ENCODE results near the gene ASTN2. TPM values are rescaled to one million over a fixed set of nuclear protein-coding genes. Genes with fewer than 3 reads are reported as not detected.

ASTN2 gene
- total and polyA plus RNA-seq, 10 of the 15 experiments (the other 5 are each of a cell fraction or from before 2014, with no cell fraction given) = 1.4 to 15.7 (median 7.0) TPM

DNA sequence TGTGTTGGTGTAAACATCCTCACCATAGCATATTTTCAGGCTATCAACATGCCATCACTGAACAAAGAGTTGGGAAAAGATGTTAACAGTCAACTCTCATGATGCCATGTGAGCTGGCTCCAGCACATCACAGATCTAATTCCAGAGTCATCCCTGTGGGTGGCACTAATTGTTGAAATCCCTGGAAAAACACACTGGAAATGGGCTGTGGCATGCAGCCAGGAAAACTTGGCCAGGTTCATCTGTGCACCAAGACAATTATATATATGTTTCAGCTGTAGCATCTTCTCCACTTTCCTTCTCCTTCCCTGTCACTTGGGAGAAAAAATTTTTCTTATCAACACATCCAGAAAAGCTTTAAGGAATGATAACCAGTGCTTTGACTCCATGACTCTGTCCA is 414.0 kb downstream of the ASTN2 start:
- FAIRE-seq = no peak
- Histone ChIP-seq H3K4me3 (no peak overlapping the region), H3K4me2 (ENCODE audit: control insufficient read depth, insufficient read depth) (no peak overlapping the region), H4K20me1 (ENCODE audit: control insufficient read depth, insufficient read depth) (no peaks in the 10 kb centered on the region), H3K4me1 (ENCODE audit: control insufficient read depth, insufficient read depth, low read length) (no peaks in the 10 kb centered on the region), H3K9me3 (replicated peaks; ENCODE audit: control insufficient read depth, insufficient read depth, low read length) (no peaks in the 10 kb centered on the region), H3K9ac (ENCODE audit: control insufficient read depth, insufficient read depth, low read length) (no peak overlapping the region), H3K79me2 (ENCODE audit: control insufficient read depth, insufficient read depth, low read length) (no peaks in the 10 kb centered on the region), H2AFZ (ENCODE audit: control insufficient read depth, low read depth, low read length) (no peak overlapping the region), H3K27ac (ENCODE audit: control insufficient read depth, insufficient read depth) (no peak overlapping the region), H3K27me3 (replicated peaks in 1 of 2; ENCODE audit: control insufficient read depth in 2 of 2, insufficient read depth in 2 of 2, low read length in 1 of 2) (no peaks in the 10 kb centered on the region), H3K36me3 (ENCODE audit: control insufficient read depth in 2 of 2, insufficient read depth in 2 of 2, low read length in 1 of 2) (no peaks in the 10 kb centered on the region)
- ATAC-seq = no peak
- SMC1A ChIA-PET (ENCODE audit: uncharacterized antibody, unreplicated experiment) = interaction anchor here (0.6 kb wide), 1 partner anchor 60 kb away, joined by 3 read pairs; no protein-coding TSS in a partner anchor
- RAD21 ChIA-PET (ENCODE audit: unreplicated experiment) = no interaction called here
- intact Hi-C loops (cut with micrococcal nuclease; ENCODE audit: unreplicated experiment) = no loop called here
- in situ Hi-C loops (cut with MboI) = no loop called here
- POLR2A ChIA-PET = no interaction called here
- no TSS peak for BruUV-seq (replicated peaks)
- CTCF ChIA-PET = no interaction called here
- DNase-seq (ENCODE audit: low read depth, low spot score) = no peak
- TF ChIP-seq, protein P1, sequence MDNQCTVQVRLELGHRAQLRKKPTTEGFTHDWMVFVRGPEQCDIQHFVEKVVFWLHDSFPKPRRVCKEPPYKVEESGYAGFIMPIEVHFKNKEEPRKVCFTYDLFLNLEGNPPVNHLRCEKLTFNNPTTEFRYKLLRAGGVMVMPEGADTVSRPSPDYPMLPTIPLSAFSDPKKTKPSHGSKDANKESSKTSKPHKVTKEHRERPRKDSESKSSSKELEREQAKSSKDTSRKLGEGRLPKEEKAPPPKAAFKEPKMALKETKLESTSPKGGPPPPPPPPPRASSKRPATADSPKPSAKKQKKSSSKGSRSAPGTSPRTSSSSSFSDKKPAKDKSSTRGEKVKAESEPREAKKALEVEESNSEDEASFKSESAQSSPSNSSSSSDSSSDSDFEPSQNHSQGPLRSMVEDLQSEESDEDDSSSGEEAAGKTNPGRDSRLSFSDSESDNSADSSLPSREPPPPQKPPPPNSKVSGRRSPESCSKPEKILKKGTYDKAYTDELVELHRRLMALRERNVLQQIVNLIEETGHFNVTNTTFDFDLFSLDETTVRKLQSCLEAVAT (IDR thresholded peaks at IDR 0.05) = no peak
- TF ChIP-seq GATAD2B (conservative IDR thresholded peaks at IDR 0.05; ENCODE audit: low read depth) (no peak), SP1 (IDR thresholded peaks at IDR 0.05; ENCODE audit: low read depth, low read length) (no peak), CHD4 (IDR thresholded peaks at IDR 0.05) (no peak), ZZZ3 (IDR thresholded peaks at IDR 0.05; ENCODE audit: control insufficient read depth, insufficient read length, low read depth) (no peak), ZNF24 (IDR thresholded peaks at IDR 0.05) (no peak), ETV6 (conservative IDR thresholded peaks at IDR 0.05 in 1 of 2, IDR thresholded peaks at IDR 0.05 in 1 of 2; ENCODE audit: borderline replicate concordance in 1 of 2, low read depth in 1 of 2) (no peak), MTA3 (IDR thresholded peaks at IDR 0.05; ENCODE audit: borderline replicate concordance, low read length) (no peak), NRF1 (conservative IDR thresholded peaks at IDR 0.05; ENCODE audit: low read depth, low read length) (no peak), POU2F2 (IDR thresholded peaks at IDR 0.05; ENCODE audit: borderline replicate concordance, low read depth, low read length) (no peak), POLR2AphosphoS5 (IDR thresholded peaks at IDR 0.05; ENCODE audit: low read length) (no peak)
- TF ChIP-seq, protein P2, sequence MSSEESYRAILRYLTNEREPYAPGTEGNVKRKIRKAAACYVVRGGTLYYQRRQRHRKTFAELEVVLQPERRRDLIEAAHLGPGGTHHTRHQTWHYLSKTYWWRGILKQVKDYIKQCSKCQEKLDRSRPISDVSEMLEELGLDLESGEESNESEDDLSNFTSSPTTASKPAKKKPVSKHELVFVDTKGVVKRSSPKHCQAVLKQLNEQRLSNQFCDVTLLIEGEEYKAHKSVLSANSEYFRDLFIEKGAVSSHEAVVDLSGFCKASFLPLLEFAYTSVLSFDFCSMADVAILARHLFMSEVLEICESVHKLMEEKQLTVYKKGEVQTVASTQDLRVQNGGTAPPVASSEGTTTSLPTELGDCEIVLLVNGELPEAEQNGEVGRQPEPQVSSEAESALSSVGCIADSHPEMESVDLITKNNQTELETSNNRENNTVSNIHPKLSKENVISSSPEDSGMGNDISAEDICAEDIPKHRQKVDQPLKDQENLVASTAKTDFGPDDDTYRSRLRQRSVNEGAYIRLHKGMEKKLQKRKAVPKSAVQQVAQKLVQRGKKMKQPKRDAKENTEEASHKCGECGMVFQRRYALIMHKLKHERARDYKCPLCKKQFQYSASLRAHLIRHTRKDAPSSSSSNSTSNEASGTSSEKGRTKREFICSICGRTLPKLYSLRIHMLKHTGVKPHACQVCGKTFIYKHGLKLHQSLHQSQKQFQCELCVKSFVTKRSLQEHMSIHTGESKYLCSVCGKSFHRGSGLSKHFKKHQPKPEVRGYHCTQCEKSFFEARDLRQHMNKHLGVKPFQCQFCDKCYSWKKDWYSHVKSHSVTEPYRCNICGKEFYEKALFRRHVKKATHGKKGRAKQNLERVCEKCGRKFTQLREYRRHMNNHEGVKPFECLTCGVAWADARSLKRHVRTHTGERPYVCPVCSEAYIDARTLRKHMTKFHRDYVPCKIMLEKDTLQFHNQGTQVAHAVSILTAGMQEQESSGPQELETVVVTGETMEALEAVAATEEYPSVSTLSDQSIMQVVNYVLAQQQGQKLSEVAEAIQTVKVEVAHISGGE (CRISPR knock-in tag; IDR thresholded peaks at IDR 0.05) = no peak
- TF ChIP-seq, protein P3, sequence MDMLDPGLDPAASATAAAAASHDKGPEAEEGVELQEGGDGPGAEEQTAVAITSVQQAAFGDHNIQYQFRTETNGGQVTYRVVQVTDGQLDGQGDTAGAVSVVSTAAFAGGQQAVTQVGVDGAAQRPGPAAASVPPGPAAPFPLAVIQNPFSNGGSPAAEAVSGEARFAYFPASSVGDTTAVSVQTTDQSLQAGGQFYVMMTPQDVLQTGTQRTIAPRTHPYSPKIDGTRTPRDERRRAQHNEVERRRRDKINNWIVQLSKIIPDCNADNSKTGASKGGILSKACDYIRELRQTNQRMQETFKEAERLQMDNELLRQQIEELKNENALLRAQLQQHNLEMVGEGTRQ (IDR thresholded peaks at IDR 0.05; ENCODE audit: borderline replicate concordance, low read depth, low read length) = no peak
- TF ChIP-seq, protein P4, sequence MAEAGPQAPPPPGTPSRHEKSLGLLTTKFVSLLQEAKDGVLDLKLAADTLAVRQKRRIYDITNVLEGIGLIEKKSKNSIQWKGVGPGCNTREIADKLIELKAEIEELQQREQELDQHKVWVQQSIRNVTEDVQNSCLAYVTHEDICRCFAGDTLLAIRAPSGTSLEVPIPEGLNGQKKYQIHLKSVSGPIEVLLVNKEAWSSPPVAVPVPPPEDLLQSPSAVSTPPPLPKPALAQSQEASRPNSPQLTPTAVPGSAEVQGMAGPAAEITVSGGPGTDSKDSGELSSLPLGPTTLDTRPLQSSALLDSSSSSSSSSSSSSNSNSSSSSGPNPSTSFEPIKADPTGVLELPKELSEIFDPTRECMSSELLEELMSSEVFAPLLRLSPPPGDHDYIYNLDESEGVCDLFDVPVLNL (IDR thresholded peaks at IDR 0.05; ENCODE audit: low read depth, low read length) = no peak
